NCI-H187 treated with DMSO at 0.1 percent for 48 hours (cell line): ENCODE results near the gene NRARP.
"Not testable (repeated sequence)": the region's sequence is repeated elsewhere in the genome, so short reads cannot be mapped to it uniquely, and the experiment has no call there.

ENCODE experiments used
- DNase-seq: peaks from one replicate; lab custom pipeline; 2025; lab: John Stamatoyannopoulos, UW

The NRARP gene

GRCh38 chr9:137302118-137302448, at the start of gene NRARP:
Gene NRARP, minus strand, starts transcription at chr9:137302271. Its CDS starts 343 bp downstream, at chr9:137301928.
- peak; percentile 9 for DNase-seq

- DNase-seq, result no peak
Observed at GRCh38 chr9:137350696-137351584, 48.9 kb upstream of the NRARP start.

GRCh38 chr9:137349471-137350033, 47.5 kb upstream of the NRARP start:
- DNase-seq, result no peak

GRCh38 chr9:137348769-137349470, 46.8 kb upstream of the NRARP start:
- no peak for DNase-seq

GRCh38 chr9:137347928-137348327, 45.9 kb upstream of the NRARP start:
- no peak for DNase-seq

GRCh38 chr9:137342482-137342881, 40.4 kb upstream of the NRARP start:
- DNase-seq, result no peak

GRCh38 chr9:137341227-137341626, 39.2 kb upstream of the NRARP start:
- DNase-seq, result no peak

- not testable (repeated sequence) for DNase-seq
Observed at GRCh38 chr9:137339908-137340462, 37.9 kb upstream of the NRARP start.

GRCh38 chr9:137339045-137339907, 37.2 kb upstream of the NRARP start:
- no peak for DNase-seq

GRCh38 chr9:137336735-137337134, 34.7 kb upstream of the NRARP start:
- no peak for DNase-seq

GRCh38 chr9:137333016-137333671, 31.1 kb upstream of the NRARP start:
- no peak for DNase-seq

GRCh38 chr9:137331929-137332328, 29.9 kb upstream of the NRARP start:
- DNase-seq, result no peak

GRCh38 chr9:137330689-137331088, 28.6 kb upstream of the NRARP start:
- DNase-seq, result no peak

- not testable (repeated sequence) for DNase-seq
Observed at GRCh38 chr9:137329590-137329989, 27.5 kb upstream of the NRARP start.

- not testable (repeated sequence) for DNase-seq
Observed at GRCh38 chr9:137327641-137328550, 25.8 kb upstream of the NRARP start.

GRCh38 chr9:137326445-137327065, 24.5 kb upstream of the NRARP start:
- DNase-seq, result no peak

GRCh38 chr9:137325799-137326198, 23.7 kb upstream of the NRARP start:
- no peak for DNase-seq

- DNase-seq, result no peak
Observed at GRCh38 chr9:137325124-137325523, 23.1 kb upstream of the NRARP start.

GRCh38 chr9:137323531-137324331, 21.7 kb upstream of the NRARP start:
- no peak for DNase-seq
